WTC11 (cell line): ENCODE results near the gene DAO. TPM values are rescaled to one million over a fixed set of nuclear protein-coding genes. Genes with fewer than 3 reads are reported as not detected.

ENCODE experiments used
- ATAC-seq: fragments of 200-7000 bp; cut with Tn5 transposase; 2 replicates; pipeline ENCODE4 v1.10.0; 2021; ENCODE audit warnings: mild to moderate bottlenecking, moderate library complexity
- CTCF ChIA-PET: fragments of 300-600 bp; sonication (Branson Sonifier 250); formaldehyde crosslinking; loops from one replicate; lab custom pipeline; 2021; ENCODE audit warnings: antibody characterized with exemption; lab: Charles Lee
- POLR2A ChIA-PET: fragments of 350-600 bp; sonication (Branson Sonifier 250); formaldehyde crosslinking; loops from one replicate; lab custom pipeline; 2021; ENCODE audit warnings: antibody characterized with exemption; lab: Charles Lee
- DNase-seq: peaks from one replicate; pipeline ENCODE4 v3.0.0; 2021; ENCODE audit warnings: low spot score
- H3K27ac Mint-ChIP-seq: 2 replicates; pipeline ENCODE4 v1.8.0; 2021; ENCODE audit warnings: mixed read lengths
- H3K27me3 Mint-ChIP-seq: 2 replicates; pipeline ENCODE4 v1.8.0; 2021; ENCODE audit warnings: low read depth, mild to moderate bottlenecking, moderate library complexity, mixed read lengths
- H3K36me3 Mint-ChIP-seq: 2 replicates; pipeline ENCODE4 v1.8.0; 2021; ENCODE audit warnings: mixed read lengths
- H3K4me1 Mint-ChIP-seq: 2 replicates; pipeline ENCODE4 v1.8.0; 2022; ENCODE audit warnings: mixed read lengths
- H3K4me3 Mint-ChIP-seq: 2 replicates; pipeline ENCODE4 v1.8.0; 2021; ENCODE audit warnings: mild to moderate bottlenecking, moderate library complexity, mixed read lengths
- H3K9me3 Mint-ChIP-seq: 2 replicates; pipeline ENCODE4 v1.8.0; 2021; ENCODE audit warnings: mixed read lengths
- CREM ChIP-seq: sonication (generic); formaldehyde crosslinking; IDR thresholded peaks from 2 replicates; pipeline ENCODE4 v1.8.1; 2022; ENCODE audit warnings: mild to moderate bottlenecking, missing genetic modification reagents, moderate library complexity
- FOXK1 ChIP-seq: sonication (generic); formaldehyde crosslinking; IDR thresholded peaks from 2 replicates; pipeline ENCODE4 v1.8.0; 2022; ENCODE audit warnings: mild to moderate bottlenecking, moderate library complexity, missing genetic modification reagents
- JUN ChIP-seq: sonication (generic); formaldehyde crosslinking; IDR thresholded peaks from 2 replicates; pipeline ENCODE4 v1.8.0; 2023; ENCODE audit warnings: mild to moderate bottlenecking, missing genetic modification reagents
- MLX ChIP-seq: sonication (generic); formaldehyde crosslinking; IDR thresholded peaks from 2 replicates; pipeline ENCODE4 v1.8.1; 2023; ENCODE audit warnings: mild to moderate bottlenecking, missing genetic modification reagents, moderate library complexity
- NFE2L1 ChIP-seq: sonication (generic); formaldehyde crosslinking; IDR thresholded peaks from 2 replicates; pipeline ENCODE4 v1.8.1; 2023; ENCODE audit warnings: missing genetic modification reagents
- SOX15 ChIP-seq: fragments of 250-450 bp; sonication (Bioruptor Pico); IDR thresholded peaks from 2 replicates; pipeline ENCODE4 v1.9.0; 2021; ENCODE audit warnings: mild to moderate bottlenecking
- STAT6 ChIP-seq: sonication (generic); formaldehyde crosslinking; conservative IDR thresholded peaks from 2 replicates; pipeline ENCODE4 v1.8.1; 2023; ENCODE audit warnings: mild to moderate bottlenecking, low read depth, missing genetic modification reagents, moderate library complexity
- ZNF219 ChIP-seq: sonication (generic); formaldehyde crosslinking; IDR thresholded peaks from 2 replicates; pipeline ENCODE4 v1.8.0; 2023; ENCODE audit warnings: missing genetic modification reagents, mild to moderate bottlenecking, borderline replicate concordance
- ZNF263 ChIP-seq: sonication (generic); formaldehyde crosslinking; IDR thresholded peaks from 2 replicates; pipeline ENCODE4 v1.8.1; 2022; ENCODE audit warnings: low read depth, mild to moderate bottlenecking, moderate library complexity, missing genetic modification reagents
- ZNF416 ChIP-seq: fragments of 250-450 bp; sonication (Bioruptor Pico); IDR thresholded peaks from 2 replicates; pipeline ENCODE4 v1.9.0; 2021; ENCODE audit warnings: mild to moderate bottlenecking, inconsistent platforms
- ZNF423 ChIP-seq: fragments of 250-450 bp; sonication (Bioruptor Pico); IDR thresholded peaks from 2 replicates; pipeline ENCODE4 v2.1.2; 2022; ENCODE audit warnings: mild to moderate bottlenecking, moderate library complexity
- total RNA-seq: library from RNA; stranded (reverse); gene quantifications from 3 replicates; pipeline ENCODE4 v1.2.3, GENCODE V29; 2021
- TF ChIP-seq, protein P1 (sequence below): sonication (generic); formaldehyde crosslinking; IDR thresholded peaks from 2 replicates; pipeline ENCODE4 v1.8.0; 2022; ENCODE audit warnings: mild to moderate bottlenecking, missing genetic modification reagents
- TF ChIP-seq, protein P2 (sequence below): fragments of 250-450 bp; sonication (Bioruptor Pico); conservative IDR thresholded peaks from 2 replicates; pipeline ENCODE4 v1.9.0; 2021; ENCODE audit warnings: mild to moderate bottlenecking
- TF ChIP-seq, protein P3 (sequence below): sonication (generic); formaldehyde crosslinking; IDR thresholded peaks from 2 replicates; pipeline ENCODE4 v1.8.1; 2023; ENCODE audit warnings: mild to moderate bottlenecking, missing genetic modification reagents, borderline replicate concordance

DAO gene
- total RNA-seq, 1 experiment from 2014 or later: 0.17 TPM

- H3K27ac Mint-ChIP-seq: no peak overlapping the region
- DNase-seq (no peak), ATAC-seq (no peak)
- no peaks in the 10 kb centered on the region for H3K4me1 Mint-ChIP-seq
- peaks cover 2% of the 10 kb centered on the region; the same call in 1 of the 2 replicates for H3K27me3 Mint-ChIP-seq
- no peaks in the 10 kb centered on the region for H3K9me3 Mint-ChIP-seq
- no peaks in the 10 kb centered on the region for H3K36me3 Mint-ChIP-seq
- TF ChIP-seq, protein P1, sequence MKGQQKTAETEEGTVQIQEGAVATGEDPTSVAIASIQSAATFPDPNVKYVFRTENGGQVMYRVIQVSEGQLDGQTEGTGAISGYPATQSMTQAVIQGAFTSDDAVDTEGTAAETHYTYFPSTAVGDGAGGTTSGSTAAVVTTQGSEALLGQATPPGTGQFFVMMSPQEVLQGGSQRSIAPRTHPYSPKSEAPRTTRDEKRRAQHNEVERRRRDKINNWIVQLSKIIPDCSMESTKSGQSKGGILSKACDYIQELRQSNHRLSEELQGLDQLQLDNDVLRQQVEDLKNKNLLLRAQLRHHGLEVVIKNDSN (CRISPR knock-in tag): no peak
- POLR2A ChIA-PET: no interaction called here
- CTCF ChIA-PET: interaction anchor here (1.5 kb wide), 1 partner anchor 15 kb away, joined by 12 read pairs; no protein-coding TSS in a partner anchor
- H3K4me3 Mint-ChIP-seq: no peak overlapping the region
Measured at GRCh38 chr12:108868781-108869180, 11.1 kb upstream of the DAO start.

- no peaks in the 10 kb centered on the region for H3K36me3 Mint-ChIP-seq
- H3K27me3 Mint-ChIP-seq: no peaks in the 10 kb centered on the region
- ATAC-seq (no peak), DNase-seq (no peak)
- no peak overlapping the region for H3K4me3 Mint-ChIP-seq
- TF ChIP-seq ZNF423 (CRISPR knock-in tag) (no peak), SOX15 (CRISPR knock-in tag) (no peak), CREM (CRISPR knock-in tag) (no peak), NFE2L1 (CRISPR knock-in tag) (no peak), ZNF219 (CRISPR knock-in tag) (no peak), JUN (no peak), MLX (CRISPR knock-in tag) (no peak), STAT6 (CRISPR knock-in tag) (no peak), ZNF416 (no peak), FOXK1 (CRISPR knock-in tag) (no peak), ZNF263 (CRISPR knock-in tag) (no peak)
- TF ChIP-seq, protein P2, sequence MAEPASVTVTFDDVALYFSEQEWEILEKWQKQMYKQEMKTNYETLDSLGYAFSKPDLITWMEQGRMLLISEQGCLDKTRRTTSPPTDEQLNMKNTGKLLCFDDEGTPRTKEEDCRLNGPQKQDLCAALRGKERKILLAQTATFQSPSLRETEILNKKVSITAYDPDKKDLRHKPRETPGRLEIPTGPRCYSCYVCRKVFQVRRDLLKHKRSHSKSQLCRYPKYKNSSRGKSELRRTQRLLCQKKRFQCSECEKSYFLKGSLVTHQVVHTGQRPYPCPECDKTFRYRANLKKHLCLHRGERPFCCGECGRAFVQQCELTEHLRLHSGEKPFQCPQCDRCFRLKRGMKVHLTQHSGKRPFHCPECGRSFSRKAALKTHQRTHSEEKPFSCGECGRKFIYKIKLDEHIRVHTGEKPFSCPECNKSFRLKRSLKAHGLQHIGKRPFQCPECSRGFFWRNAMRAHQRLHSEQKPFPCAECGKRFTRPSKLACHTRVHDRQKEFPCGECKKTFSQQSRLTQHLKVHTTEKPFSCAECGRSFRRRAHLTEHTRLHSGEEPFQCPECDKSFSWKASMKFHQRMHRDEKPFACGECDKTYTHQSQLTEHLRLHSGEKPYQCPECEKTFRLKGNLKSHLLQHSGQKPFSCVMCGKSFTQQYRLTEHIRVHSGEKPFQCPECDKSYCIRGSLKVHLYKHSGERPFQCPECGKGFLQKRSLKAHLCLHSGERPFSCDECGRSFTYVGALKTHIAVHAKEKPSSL (CRISPR knock-in tag): no peak
- TF ChIP-seq, protein P3, sequence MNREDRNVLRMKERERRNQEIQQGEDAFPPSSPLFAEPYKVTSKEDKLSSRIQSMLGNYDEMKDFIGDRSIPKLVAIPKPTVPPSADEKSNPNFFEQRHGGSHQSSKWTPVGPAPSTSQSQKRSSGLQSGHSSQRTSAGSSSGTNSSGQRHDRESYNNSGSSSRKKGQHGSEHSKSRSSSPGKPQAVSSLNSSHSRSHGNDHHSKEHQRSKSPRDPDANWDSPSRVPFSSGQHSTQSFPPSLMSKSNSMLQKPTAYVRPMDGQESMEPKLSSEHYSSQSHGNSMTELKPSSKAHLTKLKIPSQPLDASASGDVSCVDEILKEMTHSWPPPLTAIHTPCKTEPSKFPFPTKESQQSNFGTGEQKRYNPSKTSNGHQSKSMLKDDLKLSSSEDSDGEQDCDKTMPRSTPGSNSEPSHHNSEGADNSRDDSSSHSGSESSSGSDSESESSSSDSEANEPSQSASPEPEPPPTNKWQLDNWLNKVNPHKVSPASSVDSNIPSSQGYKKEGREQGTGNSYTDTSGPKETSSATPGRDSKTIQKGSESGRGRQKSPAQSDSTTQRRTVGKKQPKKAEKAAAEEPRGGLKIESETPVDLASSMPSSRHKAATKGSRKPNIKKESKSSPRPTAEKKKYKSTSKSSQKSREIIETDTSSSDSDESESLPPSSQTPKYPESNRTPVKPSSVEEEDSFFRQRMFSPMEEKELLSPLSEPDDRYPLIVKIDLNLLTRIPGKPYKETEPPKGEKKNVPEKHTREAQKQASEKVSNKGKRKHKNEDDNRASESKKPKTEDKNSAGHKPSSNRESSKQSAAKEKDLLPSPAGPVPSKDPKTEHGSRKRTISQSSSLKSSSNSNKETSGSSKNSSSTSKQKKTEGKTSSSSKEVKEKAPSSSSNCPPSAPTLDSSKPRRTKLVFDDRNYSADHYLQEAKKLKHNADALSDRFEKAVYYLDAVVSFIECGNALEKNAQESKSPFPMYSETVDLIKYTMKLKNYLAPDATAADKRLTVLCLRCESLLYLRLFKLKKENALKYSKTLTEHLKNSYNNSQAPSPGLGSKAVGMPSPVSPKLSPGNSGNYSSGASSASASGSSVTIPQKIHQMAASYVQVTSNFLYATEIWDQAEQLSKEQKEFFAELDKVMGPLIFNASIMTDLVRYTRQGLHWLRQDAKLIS (CRISPR knock-in tag): no peak
- CTCF ChIA-PET: no interaction called here
- H3K9me3 Mint-ChIP-seq: peaks cover 6% of the 10 kb centered on the region; the same call in 1 of the 2 replicates
- POLR2A ChIA-PET: interaction anchor here (0.5 kb wide), 1 partner anchor 119 kb away, joined by 3 read pairs; no protein-coding TSS in a partner anchor
- no peaks in the 10 kb centered on the region for H3K4me1 Mint-ChIP-seq
- H3K27ac Mint-ChIP-seq: no peak overlapping the region
Measured at GRCh38 chr12:108875280-108875679, 4.6 kb upstream of the DAO start.
